CD4-positive, alpha-beta T cell (primary cell): ENCODE data around the gene ZMAT3. TPM values are rescaled to one million over a fixed set of nuclear protein-coding genes. Genes with fewer than 3 reads are reported as not detected.
"Not testable (repeated sequence)": the region's sequence is repeated elsewhere in the genome, so short reads cannot be mapped to it uniquely, and the experiment has no call there.

ENCODE experiments used
- ATAC-seq: fragments of 200-7000 bp; cut with Tn5 transposase; one replicate; pipeline ENCODE4 v1.10.0; 2022; ENCODE audit warnings: mild to moderate bottlenecking; ENCODE audit not compliant: poor library complexity
- CTCF ChIA-PET: fragments of 350-600 bp; sonication (Branson Sonifier 250); formaldehyde crosslinking; loops from one replicate; lab custom pipeline; 2021; ENCODE audit warnings: antibody characterized with exemption, inconsistent platforms; lab: Charles Lee
- POLR2A ChIA-PET: fragments of 350-600 bp; sonication (Branson Sonifier 250); formaldehyde crosslinking; loops from one replicate; lab custom pipeline; 2021; ENCODE audit warnings: antibody characterized with exemption, inconsistent platforms; lab: Charles Lee
- DNase-seq, 14 experiments: peaks; one replicate each; pipeline ENCODE4 v3.0.0-alpha.2; 2013 to 2020; ENCODE audit warnings: mixed read lengths in 2 of 14
- H3K27ac ChIP-seq, 2 donors: one replicate each; pipeline versions ENCODE4 v1.5.1 to v1.7.0; 2013; ENCODE audit warnings: low read length in 2 of 2, low read depth in 1 of 2, mild to moderate bottlenecking in 1 of 2
- H3K27me3 ChIP-seq, 2 experiments: 1 replicate in 1 of 2; 2 replicates in 1 of 2; pipeline versions ENCODE4 v1.6.1 to v1.7.0; 2013; ENCODE audit warnings: low read length in 2 of 2, control low read depth in 1 of 2, mild to moderate bottlenecking in 1 of 2, moderate library complexity in 1 of 2; ENCODE audit not compliant: insufficient read depth in 2 of 2, control insufficient read depth in 1 of 2
- H3K36me3 ChIP-seq: one replicate; pipeline ENCODE4 v1.6.1; 2013; ENCODE audit warnings: low read length, control low read depth; ENCODE audit not compliant: insufficient read depth
- H3K4me1 ChIP-seq: one replicate; pipeline ENCODE4 v1.6.1; 2013; ENCODE audit warnings: low read length, control low read depth; ENCODE audit not compliant: insufficient read depth
- H3K4me3 ChIP-seq: one replicate; pipeline ENCODE4 v1.5.1; 2013; ENCODE audit warnings: mild to moderate bottlenecking, low read length, moderate library complexity
- H3K9me3 ChIP-seq, 2 experiments: 1 replicate in 1 of 2; 2 replicates in 1 of 2; pipeline versions ENCODE4 v1.6.1 to v1.7.0; 2013; ENCODE audit warnings: low read length in 2 of 2, mild to moderate bottlenecking in 2 of 2, control low read depth in 1 of 2, moderate library complexity in 1 of 2; ENCODE audit not compliant: control insufficient read depth in 1 of 2, insufficient read depth in 1 of 2
- H3K27ac Mint-ChIP-seq: one replicate; pipeline ENCODE4 v1.8.0; 2020; ENCODE audit warnings: mixed read lengths
- H3K27me3 Mint-ChIP-seq: one replicate; pipeline ENCODE4 v1.8.0; 2021; ENCODE audit warnings: mixed read lengths
- H3K36me3 Mint-ChIP-seq: one replicate; pipeline ENCODE4 v1.8.0; 2021; ENCODE audit warnings: low read depth, mixed read lengths
- H3K4me1 Mint-ChIP-seq: one replicate; pipeline ENCODE4 v1.8.0; 2021; ENCODE audit warnings: low read depth, mixed read lengths
- H3K4me3 Mint-ChIP-seq: one replicate; pipeline ENCODE4 v1.8.0; 2020; ENCODE audit warnings: mild to moderate bottlenecking, mixed read lengths
- H3K9me3 Mint-ChIP-seq: one replicate; pipeline ENCODE4 v1.8.0; 2020; ENCODE audit warnings: mixed read lengths
- CTCF ChIP-seq: fragments of 200-600 bp; IDR thresholded peaks from one replicate; pipeline ENCODE4 v1.8.0; 2022; ENCODE audit warnings: antibody characterized with exemption, mild to moderate bottlenecking
- intact Hi-C, 2 experiments: fragments of 100-400 bp; cut with DNase I in 1 of 2; cut with micrococcal nuclease in 1 of 2; formaldehyde crosslinking; loops; one replicate each; pipeline versions ENCODE4 v1.15.1 to v1.9.0; 2023 to 2025; cut with DNase I, micrococcal nuclease
- total RNA-seq, 174 experiments: library from RNA in 2 of 174; stranded (reverse) in 2 of 174; gene quantifications; one replicate each; pipeline ENCODE4 v1.2.3 and lab custom pipeline; 2021 to 2026

ZMAT3 gene
- total RNA-seq, 2 experiments from 2014 or later = 10.2 to 13.0 TPM

- peaks cover 66% of the 10 kb centered on the region for H3K4me1 Mint-ChIP-seq
- peaks cover 46% of the 10 kb centered on the region for H3K36me3 Mint-ChIP-seq
- H3K9me3 ChIP-seq = no peaks in the 10 kb centered on the region
These were observed 24.9 kb downstream of the ZMAT3 start for GRCh38 chr3:179046497-179047353.

GRCh38 chr3:179045719-179046402 lies 25.7 kb downstream of the ZMAT3 start:
- no peaks in the 10 kb centered on the region for H3K27me3 Mint-ChIP-seq
- TF ChIP-seq CTCF = no peak
- H3K4me1 Mint-ChIP-seq = peaks cover 69% of the 10 kb centered on the region
- intact Hi-C loops = no loop called here
- DNase-seq = no peak
- Histone ChIP-seq H3K36me3 (no peaks in the 10 kb centered on the region), H3K27ac (no peak overlapping the region), H3K4me1 (peaks cover 12% of the 10 kb centered on the region), H3K27me3 (no peaks in the 10 kb centered on the region), H3K9me3 (no peaks in the 10 kb centered on the region), H3K4me3 (no peak overlapping the region)
- POLR2A ChIA-PET = interaction anchor here (1.1 kb wide), 1 partner anchor 8 kb away, joined by 4 read pairs; no protein-coding TSS in a partner anchor
- H3K4me3 Mint-ChIP-seq = no peak overlapping the region
- H3K9me3 Mint-ChIP-seq = peaks cover 4% of the 10 kb centered on the region
- CTCF ChIA-PET = no interaction called here
- peaks cover 49% of the 10 kb centered on the region for H3K36me3 Mint-ChIP-seq
- peak overlapping the region; percentile 13 for H3K27ac Mint-ChIP-seq
- no peak for ATAC-seq

More at GRCh38 chr3:179046497-179047353, 24.9 kb downstream of the ZMAT3 start:
- no peak overlapping the region for H3K4me3 ChIP-seq
- no peak for TF ChIP-seq CTCF
- H3K27me3 Mint-ChIP-seq = no peaks in the 10 kb centered on the region
- intact Hi-C loops = no loop called here
- H3K4me1 ChIP-seq = peaks cover 12% of the 10 kb centered on the region
- peaks cover 4% of the 10 kb centered on the region for H3K9me3 Mint-ChIP-seq
- no peak overlapping the region for H3K27ac Mint-ChIP-seq
- POLR2A ChIA-PET = interaction anchor here (1.1 kb wide), 1 partner anchor 9 kb away, joined by 4 read pairs; no protein-coding TSS in a partner anchor
- no peak overlapping the region for H3K27ac ChIP-seq
- H3K4me3 Mint-ChIP-seq = peak overlapping the region; percentile 13
- H3K36me3 ChIP-seq = no peaks in the 10 kb centered on the region
- CTCF ChIA-PET = no interaction called here
- no peaks in the 10 kb centered on the region for H3K27me3 ChIP-seq
- DNase-seq (no peak), ATAC-seq (no peak)

- intact Hi-C loops = loop anchor here (5.0 kb wide), 1 partner anchor 33 kb away; the partner anchor contains the start of gene ZMAT3 (in 2 of the 2)
- not testable (repeated sequence) for H3K27me3 ChIP-seq, ATAC-seq, H3K9me3 Mint-ChIP-seq, H3K27ac Mint-ChIP-seq, H3K36me3 ChIP-seq, H3K27me3 Mint-ChIP-seq, H3K4me3 ChIP-seq, H3K4me3 Mint-ChIP-seq, H3K9me3 ChIP-seq
- H3K27ac ChIP-seq = peak overlapping the region in 1 of 2 donors; percentile 4
- POLR2A ChIA-PET = interaction anchor here (2.6 to 3.3 kb wide), 3 partner anchors 11 to 109 kb away, joined by 29 to 40 read pairs (median 32); partner anchors contain the start of genes PIK3CA and ZMAT3
- DNase-seq = peak in 6 of 14 experiments; percentile 6 to 34 (median 22)
- peaks cover 28% of the 10 kb centered on the region for H3K4me1 ChIP-seq
- Mint-ChIP-seq H3K4me1 (peaks cover 23% of the 10 kb centered on the region), H3K36me3 (peaks cover 40% of the 10 kb centered on the region)
- CTCF ChIA-PET = interaction anchor here (0.5 kb wide), 1 partner anchor 56 kb away, joined by 3 read pairs; no protein-coding TSS in a partner anchor
These were observed 32.7 kb downstream of the ZMAT3 start for GRCh38 chr3:179038899-179039251.
